ENCODE data around the gene IKZF2.
A peak's percentile ranks its signal among the peaks of the same experiment; 100 is the strongest.

IKZF2 gene

DNA sequence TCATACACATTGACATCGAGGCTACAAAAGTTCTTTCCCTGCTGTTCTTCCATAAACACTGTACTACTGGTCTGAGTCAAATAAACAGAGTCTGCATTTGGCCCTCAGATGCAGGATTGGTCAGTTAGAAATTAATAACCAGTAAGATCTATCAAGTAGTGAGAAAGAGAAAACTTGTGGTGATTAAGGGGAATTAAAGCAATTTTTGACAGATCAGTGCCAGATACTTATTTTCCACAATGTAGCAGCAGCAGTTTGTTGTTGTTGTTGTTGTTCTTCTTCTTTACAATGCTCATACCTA lies 85.0 kb downstream of the IKZF2 start:
- H3K27ac ChIP-seq = peak overlapping the region; percentile 74
- no peak for TF ChIP-seq CTCF (conservative IDR thresholded peaks at IDR 0.05)

GRCh38 chr2:213065583-213066442 lies 85.6 kb downstream of the IKZF2 start:
- TF ChIP-seq CTCF (conservative IDR thresholded peaks at IDR 0.05) = no peak
- peak overlapping the region; percentile 74 for H3K27ac ChIP-seq

DNA sequence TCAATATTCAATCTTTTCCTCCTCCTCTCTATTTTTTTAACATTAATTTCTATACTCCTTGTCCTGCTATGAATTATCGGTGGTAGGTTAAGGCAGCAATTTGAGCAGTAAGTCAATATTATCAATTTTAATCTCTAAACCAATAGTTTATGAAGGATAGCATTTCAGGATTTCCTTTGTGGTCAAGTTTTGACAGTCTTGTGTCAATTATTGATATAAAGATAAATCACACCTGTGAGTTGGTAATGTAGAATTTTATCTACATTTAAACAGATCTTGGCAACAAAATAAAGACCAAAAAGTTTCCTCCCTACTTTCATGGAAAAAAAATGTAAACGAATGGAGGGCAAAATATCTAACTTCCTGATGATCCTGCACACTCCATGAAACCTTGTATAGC lies 87.3 kb downstream of the IKZF2 start:
- TF ChIP-seq CTCF (conservative IDR thresholded peaks at IDR 0.05) = no peak
- no peak overlapping the region; the same call in 1 of the 2 replicates for H3K27ac ChIP-seq

- no peak overlapping the region for H3K27ac ChIP-seq
Measured at GRCh38 chr2:213057977-213058376, 93.4 kb downstream of the IKZF2 start.

DNA sequence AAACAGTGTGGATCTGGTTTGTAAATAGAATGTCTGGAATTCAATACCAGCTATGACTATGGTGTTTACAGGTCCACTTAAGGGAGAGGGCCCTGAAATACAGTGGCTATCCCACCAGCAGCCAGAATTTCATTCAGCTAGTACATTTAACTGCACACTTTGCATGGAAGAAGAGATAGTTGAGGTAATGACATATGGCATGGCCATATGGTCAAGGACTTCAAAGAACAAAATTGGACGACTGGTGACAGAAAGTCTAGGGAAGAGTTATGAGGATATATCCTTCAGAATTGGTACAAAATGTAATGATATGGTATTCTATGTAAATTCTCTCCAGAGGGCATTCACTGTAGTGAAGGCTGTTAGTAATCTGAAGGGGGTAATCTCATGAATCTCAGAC lies 105.0 kb downstream of the IKZF2 start:
- no peak overlapping the region for H3K27ac ChIP-seq
- TF ChIP-seq CTCF (conservative IDR thresholded peaks at IDR 0.05) = no peak

More at GRCh38 chr2:213057977-213058376, 93.4 kb downstream of the IKZF2 start:
- TF ChIP-seq CTCF (conservative IDR thresholded peaks at IDR 0.05) = no peak

GRCh38 chr2:213043566-213043965 lies 107.8 kb downstream of the IKZF2 start:
- H3K27ac ChIP-seq = no peak overlapping the region
- no peak for TF ChIP-seq CTCF (conservative IDR thresholded peaks at IDR 0.05)

GRCh38 chr2:213042262-213042661 lies 109.2 kb downstream of the IKZF2 start:
- no peak for TF ChIP-seq CTCF (conservative IDR thresholded peaks at IDR 0.05)
- H3K27ac ChIP-seq = no peak overlapping the region
